G401.6 (cell line): ENCODE results near the gene LRP3.
"Not testable (repeated sequence)": the region's sequence is repeated elsewhere in the genome, so short reads cannot be mapped to it uniquely, and the experiment has no call there.

Experiments used
- FAIRE-seq: peaks from 2 replicates; lab custom pipeline; 2012; peaks lifted over from hg19 to GRCh38; lab: Jason Lieb, UNC

Gene LRP3

GRCh38 chr19:33176670-33177416, 17.3 kb upstream of the LRP3 start:
- FAIRE-seq, result peak; percentile 97

- FAIRE-seq, result no peak
Observed at GRCh38 chr19:33177417-33177979, 16.6 kb upstream of the LRP3 start.

- no peak for FAIRE-seq
Observed at GRCh38 chr19:33186431-33187182, 7.5 kb upstream of the LRP3 start.

GRCh38 chr19:33187183-33187540, 7.0 kb upstream of the LRP3 start:
- FAIRE-seq, result no peak

- FAIRE-seq, result no peak
Observed at GRCh38 chr19:33189453-33189852, 4.7 kb upstream of the LRP3 start.

GRCh38 chr19:33191092-33191491, 3.0 kb upstream of the LRP3 start:
- FAIRE-seq, result not testable (repeated sequence)

- FAIRE-seq, result no peak
Observed at GRCh38 chr19:33191501-33191900, 2.6 kb upstream of the LRP3 start.

- FAIRE-seq, result no peak
Observed at GRCh38 chr19:33192010-33192409, 2.1 kb upstream of the LRP3 start.

GRCh38 chr19:33193269-33193864, 763 bp upstream of the LRP3 start:
- FAIRE-seq, result no peak

- FAIRE-seq, result no peak
Observed at GRCh38 chr19:33194532-33194885, 379 bp downstream of the LRP3 start.

GRCh38 chr19:33194886-33195644, 935 bp downstream of the LRP3 start:
- FAIRE-seq, result no peak

GRCh38 chr19:33195645-33196347, 1.7 kb downstream of the LRP3 start:
- FAIRE-seq, result no peak

GRCh38 chr19:33196446-33197193, 2.5 kb downstream of the LRP3 start:
- no peak for FAIRE-seq

GRCh38 chr19:33197591-33198000, 3.5 kb downstream of the LRP3 start:
- no peak for FAIRE-seq

- FAIRE-seq, result no peak
Observed at GRCh38 chr19:33198169-33198568, 4.0 kb downstream of the LRP3 start.

GRCh38 chr19:33199441-33200265, 5.5 kb downstream of the LRP3 start:
- no peak for FAIRE-seq

- no peak for FAIRE-seq
Observed at GRCh38 chr19:33201473-33201872, 7.3 kb downstream of the LRP3 start.

- FAIRE-seq, result no peak
Observed at GRCh38 chr19:33201886-33202545, 7.9 kb downstream of the LRP3 start.
